ENCODE data around the gene RETN.

DNA sequence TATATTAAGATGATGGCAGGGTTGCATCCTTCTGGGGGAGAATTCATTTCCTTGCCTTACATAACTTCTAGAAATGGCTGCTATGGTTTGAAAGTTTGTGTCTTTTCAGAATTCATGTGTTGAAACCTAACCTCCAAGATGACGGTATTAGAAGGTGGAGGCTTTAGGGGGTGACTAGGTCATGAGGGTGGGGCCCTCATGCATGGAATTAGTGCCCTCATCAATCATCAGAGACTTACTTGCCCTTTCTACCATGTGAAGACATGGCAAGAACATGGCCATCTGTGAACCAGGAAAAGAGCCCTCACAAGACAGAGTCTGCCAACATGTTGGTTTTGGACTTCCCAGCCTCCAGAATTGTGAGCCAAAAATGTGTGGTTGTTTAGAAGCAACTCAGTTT, 47.9 kb downstream of the RETN start:
- no peak for TF ChIP-seq POLR2A (IDR thresholded peaks at IDR 0.05)
- TF ChIP-seq, protein P1, sequence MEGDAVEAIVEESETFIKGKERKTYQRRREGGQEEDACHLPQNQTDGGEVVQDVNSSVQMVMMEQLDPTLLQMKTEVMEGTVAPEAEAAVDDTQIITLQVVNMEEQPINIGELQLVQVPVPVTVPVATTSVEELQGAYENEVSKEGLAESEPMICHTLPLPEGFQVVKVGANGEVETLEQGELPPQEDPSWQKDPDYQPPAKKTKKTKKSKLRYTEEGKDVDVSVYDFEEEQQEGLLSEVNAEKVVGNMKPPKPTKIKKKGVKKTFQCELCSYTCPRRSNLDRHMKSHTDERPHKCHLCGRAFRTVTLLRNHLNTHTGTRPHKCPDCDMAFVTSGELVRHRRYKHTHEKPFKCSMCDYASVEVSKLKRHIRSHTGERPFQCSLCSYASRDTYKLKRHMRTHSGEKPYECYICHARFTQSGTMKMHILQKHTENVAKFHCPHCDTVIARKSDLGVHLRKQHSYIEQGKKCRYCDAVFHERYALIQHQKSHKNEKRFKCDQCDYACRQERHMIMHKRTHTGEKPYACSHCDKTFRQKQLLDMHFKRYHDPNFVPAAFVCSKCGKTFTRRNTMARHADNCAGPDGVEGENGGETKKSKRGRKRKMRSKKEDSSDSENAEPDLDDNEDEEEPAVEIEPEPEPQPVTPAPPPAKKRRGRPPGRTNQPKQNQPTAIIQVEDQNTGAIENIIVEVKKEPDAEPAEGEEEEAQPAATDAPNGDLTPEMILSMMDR (IDR thresholded peaks at IDR 0.05), result no peak
